ENCODE measurements around the gene PLA2G15. TPM values are rescaled to one million over a fixed set of nuclear protein-coding genes. Genes with fewer than 3 reads are reported as not detected.

The PLA2G15 gene
- 23.0 and 24.4 TPM in 2 replicates for total RNA-seq (2014; rRNA removed; shearing (Covaris generic))

- DNase-seq (ENCODE audit: low read depth): peak; percentile 91
Measured at GRCh38 chr16:68244903-68245853, at the start of gene PLA2G15. PLA2G15 (plus strand) TSS chr16:68245373; CDS start chr16:68245427, 54 bp downstream.

- peak; percentile 6 for DNase-seq (ENCODE audit: low read depth)
Measured at GRCh38 chr16:68197250-68197649, 47.9 kb upstream of the PLA2G15 start.

- DNase-seq (ENCODE audit: low read depth): peak; percentile 14
Measured at GRCh38 chr16:68200088-68200783, 44.9 kb upstream of the PLA2G15 start.

GRCh38 chr16:68202091-68202519 lies 43.1 kb upstream of the PLA2G15 start:
- DNase-seq (ENCODE audit: low read depth): no peak

- no peak for DNase-seq (ENCODE audit: low read depth)
Measured at GRCh38 chr16:68206245-68206644, 38.9 kb upstream of the PLA2G15 start.

GRCh38 chr16:68214726-68215125 lies 30.4 kb upstream of the PLA2G15 start:
- DNase-seq (ENCODE audit: low read depth): no peak

- DNase-seq (ENCODE audit: low read depth): no peak
Measured at GRCh38 chr16:68215302-68215701, 29.9 kb upstream of the PLA2G15 start.

- DNase-seq (ENCODE audit: low read depth): no peak
Measured at GRCh38 chr16:68216240-68216639, 28.9 kb upstream of the PLA2G15 start.

- DNase-seq (ENCODE audit: low read depth): no peak
Measured at GRCh38 chr16:68217506-68217905, 27.7 kb upstream of the PLA2G15 start.

GRCh38 chr16:68219725-68220351 lies 25.3 kb upstream of the PLA2G15 start:
- DNase-seq (ENCODE audit: low read depth): no peak

- no peak for DNase-seq (ENCODE audit: low read depth)
Measured at GRCh38 chr16:68223072-68223471, 22.1 kb upstream of the PLA2G15 start.

GRCh38 chr16:68226116-68226515 lies 19.1 kb upstream of the PLA2G15 start:
- no peak for DNase-seq (ENCODE audit: low read depth)

GRCh38 chr16:68227183-68227793 lies 17.9 kb upstream of the PLA2G15 start:
- DNase-seq (ENCODE audit: low read depth): no peak

GRCh38 chr16:68227850-68228553 lies 17.2 kb upstream of the PLA2G15 start:
- no peak for DNase-seq (ENCODE audit: low read depth)

GRCh38 chr16:68228652-68229051 lies 16.5 kb upstream of the PLA2G15 start:
- no peak for DNase-seq (ENCODE audit: low read depth)

- peak; percentile 57 for DNase-seq (ENCODE audit: low read depth)
Measured at GRCh38 chr16:68229431-68230175, 15.6 kb upstream of the PLA2G15 start.

- DNase-seq (ENCODE audit: low read depth): no peak
Measured at GRCh38 chr16:68230176-68230571, 15.0 kb upstream of the PLA2G15 start.

GRCh38 chr16:68230956-68231355 lies 14.2 kb upstream of the PLA2G15 start:
- no peak for DNase-seq (ENCODE audit: low read depth)

GRCh38 chr16:68231384-68232136 lies 13.6 kb upstream of the PLA2G15 start:
- DNase-seq (ENCODE audit: low read depth): no peak

- no peak for DNase-seq (ENCODE audit: low read depth)
Measured at GRCh38 chr16:68232335-68232734, 12.8 kb upstream of the PLA2G15 start.
